PC-3 (cell line): ENCODE results near the gene ERMARD.
"Not testable (repeated sequence)": the region's sequence is repeated elsewhere in the genome, so short reads cannot be mapped to it uniquely, and the experiment has no call there.

Experiments
- CTCF ChIP-seq: fragments of 300-600 bp; sonication (generic); conservative IDR thresholded peaks from 2 replicates; pipeline ENCODE4 v1.5.1; 2017; ENCODE audit warnings: antibody characterized with exemption, low read depth, mild to moderate bottlenecking, low read length
- EZH2 ChIP-seq: fragments of 300-600 bp; sonication (generic); IDR thresholded peaks from one replicate; pipeline ENCODE4 v1.6.1; 2017; ENCODE audit warnings: antibody characterized with exemption, mild to moderate bottlenecking, low read length; ENCODE audit not compliant: unreplicated experiment

DNA sequence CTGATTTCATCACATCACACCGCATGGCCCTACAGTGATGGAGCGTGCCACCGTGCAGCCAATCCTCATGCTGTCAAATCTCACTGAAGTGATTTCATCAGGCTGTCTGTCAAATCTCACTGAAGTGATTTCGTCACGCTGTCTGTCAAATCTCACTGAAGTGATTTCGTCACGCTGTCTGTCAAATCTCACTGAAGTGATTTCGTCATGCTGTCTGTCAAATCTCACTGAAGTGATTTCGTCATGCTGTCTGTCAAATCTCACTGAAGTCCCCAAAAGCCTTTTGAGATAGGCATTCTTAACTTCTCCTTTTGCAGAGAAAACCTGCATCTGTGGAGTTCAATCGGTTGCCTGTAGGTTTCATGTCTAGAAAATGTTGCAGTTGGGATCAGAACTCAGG lies 14.4 kb downstream of the ERMARD start:
- not testable (repeated sequence) for TF ChIP-seq CTCF, EZH2
